BE2C (cell line): Measurements from ENCODE around the gene C14orf39.
A peak's percentile ranks its signal among the peaks of the same experiment; 100 is the strongest.

Experiments
- DNase-seq: peaks from one replicate; pipeline ENCODE4 v3.0.0-alpha.2; 2020
- H3K27me3 ChIP-seq: fragments of 250-450 bp; sonication (Bioruptor Pico); 2 replicates; pipeline ENCODE4 v1.5.1; 2020; ENCODE audit warnings: mild to moderate bottlenecking
- H3K36me3 ChIP-seq: fragments of 250-450 bp; sonication (Bioruptor Pico); 2 replicates; pipeline ENCODE4 v1.5.1; 2020; ENCODE audit warnings: mild to moderate bottlenecking
- H3K4me1 ChIP-seq: fragments of 250-450 bp; sonication (Bioruptor Pico); 2 replicates; pipeline ENCODE4 v1.5.1; 2020
- H3K4me3 ChIP-seq: 2 replicates; pipeline ENCODE4 v1.5.1; 2011; ENCODE audit warnings: low read depth, low read length
- H3K9me3 ChIP-seq: fragments of 250-450 bp; sonication (Bioruptor Pico); 2 replicates; pipeline ENCODE4 v1.5.1; 2020
- CTCF ChIP-seq: IDR thresholded peaks from 2 replicates; pipeline ENCODE4 v1.5.1; 2012; ENCODE audit warnings: mild to moderate bottlenecking, low read depth, low read length

Gene C14orf39

GRCh38 chr14:60512973-60513571 lies 27.2 kb upstream of the C14orf39 start:
- Histone ChIP-seq H3K27me3 (peaks cover 73% of the 10 kb centered on the region), H3K36me3 (no peaks in the 10 kb centered on the region), H3K9me3 (no peaks in the 10 kb centered on the region), H3K4me1 (no peaks in the 10 kb centered on the region), H3K4me3 (no peak overlapping the region)
- DNase-seq: no peak
- TF ChIP-seq CTCF: no peak

- no peak overlapping the region for H3K4me3 ChIP-seq
Observed at GRCh38 chr14:60512126-60512525, 26.3 kb upstream of the C14orf39 start.

GRCh38 chr14:60510951-60511599 lies 25.2 kb upstream of the C14orf39 start:
- DNase-seq: no peak
- no peak for TF ChIP-seq CTCF
- H3K9me3 ChIP-seq: peaks cover 2% of the 10 kb centered on the region; the same call in 1 of the 2 replicates
- H3K27me3 ChIP-seq: peaks cover 92% of the 10 kb centered on the region
- no peaks in the 10 kb centered on the region for H3K4me1 ChIP-seq
- no peaks in the 10 kb centered on the region for H3K36me3 ChIP-seq
- no peak overlapping the region for H3K4me3 ChIP-seq

More at GRCh38 chr14:60512126-60512525, 26.3 kb upstream of the C14orf39 start:
- Histone ChIP-seq H3K4me1 (no peaks in the 10 kb centered on the region), H3K9me3 (no peaks in the 10 kb centered on the region; the same call in 1 of the 2 replicates), H3K27me3 (peaks cover 82% of the 10 kb centered on the region), H3K36me3 (no peaks in the 10 kb centered on the region)
- no peak for TF ChIP-seq CTCF
- no peak for DNase-seq

GRCh38 chr14:60510254-60510950 lies 24.5 kb upstream of the C14orf39 start:
- Histone ChIP-seq H3K9me3 (peaks cover 2% of the 10 kb centered on the region; the same call in 1 of the 2 replicates), H3K4me3 (no peak overlapping the region), H3K36me3 (no peaks in the 10 kb centered on the region), H3K4me1 (no peaks in the 10 kb centered on the region), H3K27me3 (peaks cover 95% of the 10 kb centered on the region)
- DNase-seq: no peak
- no peak for TF ChIP-seq CTCF

- Histone ChIP-seq H3K4me1 (no peaks in the 10 kb centered on the region), H3K4me3 (peak overlapping the region; percentile 11; the same call in 1 of the 2 replicates), H3K9me3 (peaks cover 2% of the 10 kb centered on the region; the same call in 1 of the 2 replicates), H3K27me3 (peaks cover 100% of the 10 kb centered on the region), H3K36me3 (no peaks in the 10 kb centered on the region)
- DNase-seq: no peak
- TF ChIP-seq CTCF: no peak
Observed at GRCh38 chr14:60509438-60510253, 23.8 kb upstream of the C14orf39 start.
